ENCODE results near the gene MCTS1.
"Not testable (repeated sequence)": the region's sequence is repeated elsewhere in the genome, so short reads cannot be mapped to it uniquely, and the experiment has no call there.

MCTS1 gene

GRCh38 chrX:120629667-120630537 lies 26.0 kb downstream of the MCTS1 start, which contains the start of gene C1GALT1C1:
TSS of gene C1GALT1C1 (minus strand) at chrX:120630054. CDS start at chrX:120627166, 2,888 bp downstream.
- DNase-seq (ENCODE audit: low spot score), result peak; percentile 96

GRCh38 chrX:120638619-120639018 lies 34.7 kb downstream of the MCTS1 start:
- DNase-seq (ENCODE audit: low spot score), result no peak

DNA sequence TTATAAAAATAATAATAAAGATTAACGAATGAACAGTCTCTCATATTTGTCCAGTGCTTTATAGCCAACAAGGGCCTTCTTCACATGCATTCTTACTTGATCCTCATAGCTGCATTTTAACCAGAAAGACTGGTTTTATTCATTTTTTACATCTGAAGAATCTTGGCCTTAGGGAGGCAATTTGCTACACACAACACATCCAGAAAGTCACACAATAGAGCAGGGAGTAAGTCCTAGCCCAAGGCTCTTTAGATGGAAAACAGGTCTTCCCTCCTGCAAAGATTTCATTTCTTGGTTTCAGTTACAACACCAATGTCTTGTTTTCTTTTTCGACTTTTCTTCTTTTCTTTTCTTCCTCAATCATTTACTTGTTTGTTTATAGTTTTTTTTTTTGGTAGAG lies 39.0 kb downstream of the MCTS1 start:
- no peak for DNase-seq (ENCODE audit: low spot score)

DNA sequence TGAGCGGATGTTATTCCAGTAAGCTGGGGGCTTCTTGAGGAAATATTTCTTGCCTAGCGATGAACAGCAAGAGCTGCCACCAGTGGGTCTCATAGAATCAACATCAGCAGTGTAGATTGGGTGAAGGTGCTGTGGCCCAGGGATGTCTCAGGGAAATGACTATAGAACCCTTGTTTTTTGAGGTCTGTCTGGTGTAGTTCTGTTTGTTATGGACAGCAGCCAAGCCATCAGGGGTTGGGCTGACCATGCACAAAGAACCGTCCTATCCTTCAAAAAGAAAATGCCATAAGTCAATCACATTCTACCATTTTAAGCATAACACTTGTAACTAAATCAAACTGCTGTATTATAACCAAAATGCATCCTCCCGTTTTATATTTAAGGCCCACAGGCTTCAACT lies 43.2 kb downstream of the MCTS1 start:
- no peak for DNase-seq (ENCODE audit: low spot score)

- not testable (repeated sequence) for DNase-seq (ENCODE audit: low spot score)
Observed at GRCh38 chrX:120652256-120652655, 48.4 kb downstream of the MCTS1 start.

DNA sequence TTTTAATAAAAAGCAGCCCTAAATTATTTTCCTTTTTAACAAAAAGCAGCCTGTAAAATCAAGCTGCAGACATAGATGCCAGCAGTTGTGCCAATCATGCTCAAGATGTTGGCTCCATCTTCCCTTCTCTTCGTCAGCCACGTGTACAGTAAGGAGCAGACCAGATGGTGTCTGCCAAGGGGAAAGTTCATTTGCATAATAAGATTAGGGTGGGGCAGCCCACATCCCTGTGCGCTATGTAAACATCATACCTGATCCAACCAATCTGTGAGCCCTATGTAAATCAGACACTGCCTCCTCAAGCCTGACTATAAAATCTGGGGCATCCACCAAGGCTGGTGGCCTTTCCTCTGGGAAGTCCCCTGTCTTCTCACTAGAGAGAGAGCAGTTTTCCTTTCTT lies 49.1 kb downstream of the MCTS1 start:
- DNase-seq (ENCODE audit: low spot score), result peak; percentile 9

DNA sequence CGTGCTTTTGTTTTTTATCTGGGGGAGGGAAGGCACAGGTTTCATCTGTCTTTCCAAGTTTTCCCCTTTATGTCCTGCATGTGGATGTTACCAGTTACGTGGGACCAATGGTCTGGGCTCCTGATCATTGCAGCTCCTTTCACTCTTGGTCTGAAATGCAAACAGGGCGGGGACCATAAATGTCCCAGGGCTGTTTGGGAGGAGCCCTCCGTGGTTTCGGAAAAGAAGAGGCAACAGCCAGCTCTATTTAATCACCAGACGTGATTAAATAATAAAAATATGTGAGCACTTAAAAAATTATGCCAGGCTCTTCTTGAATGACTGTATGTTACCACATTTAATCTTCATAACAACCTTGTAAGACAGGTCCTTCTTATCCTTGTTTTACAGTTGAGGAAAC lies 56.7 kb downstream of the MCTS1 start:
- DNase-seq (ENCODE audit: low spot score), result peak; percentile 51

Measured in AG20443 (cell line).